Measurements from ENCODE around the gene TXN.

DNA sequence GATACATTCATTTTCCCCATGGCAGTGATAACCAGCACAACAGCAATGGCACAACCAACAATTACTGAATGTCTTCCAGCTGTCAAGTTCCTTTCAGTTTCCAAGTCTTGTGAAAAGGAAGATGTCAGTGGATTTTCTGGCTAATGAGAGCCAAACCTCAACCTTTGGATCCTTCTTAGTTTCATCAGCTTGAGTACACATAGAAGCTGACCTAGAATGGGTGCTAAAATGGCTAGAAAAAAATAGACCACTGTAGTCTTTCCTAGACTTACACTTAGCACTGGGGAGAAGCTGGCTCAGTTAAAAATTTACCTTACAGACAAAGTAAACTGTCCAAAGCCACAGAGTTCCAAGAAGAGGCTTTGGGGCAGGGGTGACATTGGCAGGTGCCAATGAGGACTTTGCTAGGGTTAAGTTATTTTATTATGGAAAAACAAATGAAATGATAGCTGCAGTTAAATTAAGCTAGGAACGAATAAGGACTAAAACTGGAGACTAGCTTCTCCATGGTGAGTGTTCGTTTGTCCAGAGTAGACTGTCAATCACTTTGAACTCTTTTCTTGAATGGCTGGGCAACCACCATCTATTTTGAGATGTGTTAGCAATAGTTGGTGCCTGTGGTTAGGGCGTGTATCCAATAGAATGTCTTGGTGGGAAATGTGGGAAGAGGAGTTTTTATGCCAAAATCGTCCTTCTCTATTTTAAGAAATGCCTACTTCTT, 25.9 kb upstream of the TXN start:
- TF ChIP-seq CTCF (IDR thresholded peaks at IDR 0.05; ENCODE audit: insufficient read depth, low read depth, low read length), result no peak
- no peak for TF ChIP-seq EZH2 (IDR thresholded peaks at IDR 0.05; ENCODE audit: insufficient read depth, low read length)
